Glutamatergic neuron (in vitro differentiated cells): ENCODE data around the gene ARCN1. TPM values are rescaled to one million over a fixed set of nuclear protein-coding genes. Genes with fewer than 3 reads are reported as not detected.
A peak's percentile ranks its signal among the peaks of the same experiment; 100 is the strongest.
"Not testable (repeated sequence)": the region's sequence is repeated elsewhere in the genome, so short reads cannot be mapped to it uniquely, and the experiment has no call there.

ENCODE experiments used
- DNase-seq: peaks from one replicate; pipeline ENCODE4 v3.0.0; 2022
- H3K27ac Mint-ChIP-seq: one replicate; pipeline ENCODE4 v1.8.0; 2020; ENCODE audit warnings: mild to moderate bottlenecking, mixed read lengths, inconsistent platforms; ENCODE audit not compliant: unreplicated experiment
- H3K27me3 Mint-ChIP-seq: one replicate; pipeline ENCODE4 v1.8.0; 2020; ENCODE audit warnings: mild to moderate bottlenecking, moderate library complexity, mixed read lengths, inconsistent platforms; ENCODE audit not compliant: unreplicated experiment
- H3K36me3 Mint-ChIP-seq: one replicate; pipeline ENCODE4 v1.8.0; 2020; ENCODE audit warnings: mild to moderate bottlenecking, mixed read lengths, inconsistent platforms; ENCODE audit not compliant: unreplicated experiment
- H3K4me1 Mint-ChIP-seq: one replicate; pipeline ENCODE4 v1.8.0; 2020; ENCODE audit warnings: mild to moderate bottlenecking, low read depth, mixed read lengths, inconsistent platforms; ENCODE audit not compliant: unreplicated experiment
- H3K4me3 Mint-ChIP-seq: one replicate; pipeline ENCODE4 v1.8.0; 2020; ENCODE audit warnings: mild to moderate bottlenecking, mixed read lengths, inconsistent platforms; ENCODE audit not compliant: unreplicated experiment
- H3K9me3 Mint-ChIP-seq: one replicate; pipeline ENCODE4 v1.8.0; 2020; ENCODE audit warnings: mild to moderate bottlenecking, moderate library complexity, mixed read lengths, inconsistent platforms; ENCODE audit not compliant: unreplicated experiment
- total RNA-seq: library from RNA; stranded (reverse); fragmentation: NEBNext Ultra II Directional; extraction: Animal tissue kit (Norgen Biotek cat#: 25700); gene quantifications from one replicate; pipeline ENCODE4 v1.2.1, GENCODE V29; 2021; ENCODE audit not compliant: unreplicated experiment
- TF ChIP-seq, protein P1 (sequence below): fragments of 200-600 bp; sonication (generic); IDR thresholded peaks from one replicate; pipeline ENCODE4 v1.5.0; 2021; ENCODE audit not compliant: partially characterized antibody, unreplicated experiment

The ARCN1 gene
- total RNA-seq, 1 donor from 2014 or later = 118 TPM

DNA sequence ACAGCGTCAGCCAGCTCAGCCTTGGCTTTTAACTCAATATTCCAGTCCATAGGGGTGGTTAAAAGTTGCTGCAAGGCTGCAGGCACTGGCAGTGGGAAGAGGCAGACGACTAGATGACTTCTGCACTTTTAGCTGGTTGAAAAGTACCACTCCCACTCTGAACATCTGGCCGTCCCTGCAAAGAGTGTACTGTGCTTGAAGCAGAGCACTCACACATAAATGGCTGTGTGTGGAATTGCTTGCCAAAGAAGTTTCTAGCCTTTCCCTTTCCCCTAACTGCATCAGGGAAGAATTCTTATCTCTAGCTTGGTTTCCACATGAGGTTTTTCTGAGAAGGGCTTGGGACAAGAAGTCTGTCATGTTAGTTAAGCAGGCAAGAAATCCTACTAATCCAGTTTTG lies 30.1 kb downstream of the ARCN1 start:
- H3K4me1 Mint-ChIP-seq = peaks cover 4% of the 10 kb centered on the region
- TF ChIP-seq, protein P1, sequence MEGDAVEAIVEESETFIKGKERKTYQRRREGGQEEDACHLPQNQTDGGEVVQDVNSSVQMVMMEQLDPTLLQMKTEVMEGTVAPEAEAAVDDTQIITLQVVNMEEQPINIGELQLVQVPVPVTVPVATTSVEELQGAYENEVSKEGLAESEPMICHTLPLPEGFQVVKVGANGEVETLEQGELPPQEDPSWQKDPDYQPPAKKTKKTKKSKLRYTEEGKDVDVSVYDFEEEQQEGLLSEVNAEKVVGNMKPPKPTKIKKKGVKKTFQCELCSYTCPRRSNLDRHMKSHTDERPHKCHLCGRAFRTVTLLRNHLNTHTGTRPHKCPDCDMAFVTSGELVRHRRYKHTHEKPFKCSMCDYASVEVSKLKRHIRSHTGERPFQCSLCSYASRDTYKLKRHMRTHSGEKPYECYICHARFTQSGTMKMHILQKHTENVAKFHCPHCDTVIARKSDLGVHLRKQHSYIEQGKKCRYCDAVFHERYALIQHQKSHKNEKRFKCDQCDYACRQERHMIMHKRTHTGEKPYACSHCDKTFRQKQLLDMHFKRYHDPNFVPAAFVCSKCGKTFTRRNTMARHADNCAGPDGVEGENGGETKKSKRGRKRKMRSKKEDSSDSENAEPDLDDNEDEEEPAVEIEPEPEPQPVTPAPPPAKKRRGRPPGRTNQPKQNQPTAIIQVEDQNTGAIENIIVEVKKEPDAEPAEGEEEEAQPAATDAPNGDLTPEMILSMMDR = no peak
- no peak overlapping the region for H3K4me3 Mint-ChIP-seq
- peaks cover 12% of the 10 kb centered on the region for H3K27me3 Mint-ChIP-seq
- no peaks in the 10 kb centered on the region for H3K9me3 Mint-ChIP-seq
- H3K27ac Mint-ChIP-seq = no peak overlapping the region
- peaks cover 5% of the 10 kb centered on the region for H3K36me3 Mint-ChIP-seq
- no peak for DNase-seq

DNA sequence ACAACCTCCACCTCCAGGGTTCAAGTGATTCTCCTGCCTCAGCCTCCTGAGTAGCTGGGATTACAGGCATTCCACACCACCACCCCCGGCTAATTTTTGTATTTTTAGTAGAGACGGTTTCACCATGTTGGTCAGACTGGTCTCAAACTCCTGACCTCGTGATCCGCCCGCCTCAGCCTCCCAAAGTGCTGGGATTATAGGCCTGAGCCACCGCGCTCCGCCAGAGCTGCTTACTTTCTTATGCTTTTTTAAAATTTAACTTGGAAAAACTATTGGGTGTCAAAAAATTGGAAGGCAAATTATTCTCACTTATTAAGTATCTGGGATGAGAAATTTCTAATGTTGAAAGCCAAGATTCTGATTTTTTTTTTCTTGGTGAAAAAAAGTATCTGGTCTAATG lies 31.5 kb downstream of the ARCN1 start:
- not testable (repeated sequence) for H3K27ac Mint-ChIP-seq, H3K4me1 Mint-ChIP-seq, H3K4me3 Mint-ChIP-seq, H3K36me3 Mint-ChIP-seq, H3K9me3 Mint-ChIP-seq, DNase-seq
- H3K27me3 Mint-ChIP-seq = peaks cover 15% of the 10 kb centered on the region

DNA sequence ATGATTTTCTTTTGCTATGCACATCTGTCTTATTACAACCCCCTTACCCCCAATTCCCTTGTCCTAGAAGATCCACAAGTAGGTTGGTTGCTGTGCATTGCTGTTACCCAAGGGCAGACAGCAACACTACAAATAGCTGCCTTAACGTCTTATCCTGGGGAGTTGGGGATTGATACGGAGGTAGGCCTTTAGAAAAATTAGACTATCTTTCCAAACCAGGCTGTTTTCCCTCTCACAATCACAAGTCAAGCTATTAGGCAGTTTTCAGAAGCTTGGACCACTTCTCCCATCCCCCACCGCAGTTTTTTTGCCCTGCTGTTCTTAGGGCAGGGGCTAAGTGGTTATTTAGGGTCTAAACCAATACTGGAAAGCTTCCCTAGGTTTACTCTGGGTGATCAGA lies 32.4 kb downstream of the ARCN1 start:
- Mint-ChIP-seq H3K4me3 (no peak overlapping the region), H3K27me3 (peaks cover 22% of the 10 kb centered on the region), H3K36me3 (peaks cover 5% of the 10 kb centered on the region), H3K4me1 (peaks cover 11% of the 10 kb centered on the region), H3K9me3 (peaks cover 2% of the 10 kb centered on the region), H3K27ac (no peak overlapping the region)
- DNase-seq = peak; percentile 3
- TF ChIP-seq, protein P1 = no peak

DNA sequence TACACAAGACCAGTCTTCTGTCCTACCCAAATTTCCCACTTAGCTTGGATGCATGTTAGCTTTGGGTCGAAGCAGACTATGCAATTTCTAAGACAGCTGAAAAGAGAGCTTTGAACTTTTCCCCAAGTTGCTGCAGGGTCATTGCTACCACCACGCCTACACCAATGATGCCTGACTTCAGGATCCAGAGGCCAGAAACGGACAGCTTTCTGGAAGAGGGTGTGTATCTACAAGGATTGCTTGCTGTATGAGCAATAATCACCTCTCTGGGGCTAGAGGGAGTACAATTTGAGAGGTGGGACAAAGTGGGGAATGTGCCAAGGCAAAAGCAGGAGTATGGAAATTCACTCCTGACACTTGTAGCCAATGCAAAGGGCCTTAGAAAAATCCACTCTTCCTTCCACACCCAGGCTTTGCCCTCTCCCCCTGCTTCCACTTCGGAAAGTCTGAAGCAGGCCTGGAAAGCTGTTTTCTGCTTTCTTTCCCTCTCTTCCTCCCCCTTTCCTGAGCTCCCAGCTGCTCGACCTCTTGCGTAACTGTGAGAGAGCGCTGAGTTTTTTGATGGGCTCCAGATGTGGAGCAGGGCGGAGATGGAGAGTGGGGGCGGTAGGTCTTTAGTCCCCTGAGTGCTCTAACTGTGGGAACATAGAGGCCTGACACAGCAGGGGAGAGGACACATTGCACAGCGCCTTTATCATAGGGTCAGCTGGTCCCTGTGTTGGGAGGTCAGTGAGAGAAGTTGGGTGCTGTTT lies 33.1 kb downstream of the ARCN1 start:
- DNase-seq = peak; percentile 8
- Mint-ChIP-seq H3K27ac (no peak overlapping the region), H3K9me3 (peaks cover 2% of the 10 kb centered on the region), H3K36me3 (peaks cover 5% of the 10 kb centered on the region), H3K4me3 (no peak overlapping the region), H3K27me3 (peaks cover 26% of the 10 kb centered on the region), H3K4me1 (peaks cover 11% of the 10 kb centered on the region)
- TF ChIP-seq, protein P1 = no peak

DNA sequence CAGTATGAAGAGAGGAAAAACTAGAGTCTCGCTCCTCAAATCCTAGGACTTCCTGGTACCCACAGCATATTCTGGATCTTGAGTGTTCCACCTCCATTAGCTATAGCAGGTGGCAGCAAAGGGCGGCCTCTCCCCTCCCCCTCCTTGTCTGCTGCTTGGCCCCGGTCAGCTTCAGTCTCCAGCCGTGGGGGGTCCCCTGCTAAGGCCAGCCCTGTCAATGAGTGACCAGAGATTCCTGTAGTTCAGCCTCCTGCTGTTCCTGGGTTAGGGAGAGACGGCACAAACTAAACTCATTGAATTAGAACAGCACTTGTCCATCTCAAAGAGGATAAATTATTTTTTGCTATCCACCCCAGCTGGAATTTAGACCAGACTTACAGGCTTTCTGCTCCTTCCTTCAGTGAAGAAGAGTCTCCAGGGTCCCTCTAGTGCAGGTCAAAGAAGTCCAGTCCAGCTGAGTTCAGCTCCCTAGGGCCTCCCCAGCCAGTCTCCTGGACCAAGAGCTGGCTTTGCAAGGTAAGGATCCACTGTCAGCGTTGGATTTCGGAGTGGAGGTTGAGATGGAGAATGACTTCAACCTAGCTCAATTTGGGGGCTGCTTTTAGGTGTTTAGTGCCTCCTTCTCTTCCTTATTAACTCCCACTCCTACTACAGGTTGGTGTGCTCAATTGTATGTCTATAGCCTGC lies 34.1 kb downstream of the ARCN1 start:
- DNase-seq = peak; percentile 21
- Mint-ChIP-seq H3K27ac (no peak overlapping the region), H3K4me1 (peaks cover 11% of the 10 kb centered on the region)

More for the DNA sequence above, 34.1 kb downstream of the ARCN1 start:
- Mint-ChIP-seq H3K36me3 (peaks cover 5% of the 10 kb centered on the region), H3K27me3 (peaks cover 29% of the 10 kb centered on the region), H3K9me3 (peaks cover 5% of the 10 kb centered on the region), H3K4me3 (no peak overlapping the region)
- TF ChIP-seq, protein P1 = no peak
